ENCODE results near the gene UBL4A. TPM values are rescaled to one million over a fixed set of nuclear protein-coding genes. Genes with fewer than 3 reads are reported as not detected.

UBL4A gene
- total and polyA plus RNA-seq, 2 donors (not counting 3 experiments of a cell fraction or from before 2014, with no cell fraction given): 25.3 to 31.4 TPM

GRCh38 chrX:154508384-154508745, 21.9 kb upstream of the UBL4A start:
- intact Hi-C loops (cut with micrococcal nuclease): no loop called here
- H3K9me1 ChIP-seq (replicated peaks; ENCODE audit: control insufficient read depth, extremely low read depth, insufficient read depth, low read length): no peaks in the 10 kb centered on the region
- H3K9ac ChIP-seq (replicated peaks; ENCODE audit: extremely low read depth, insufficient read depth, low read length): no peak overlapping the region
- no peak overlapping the region for H3K4me2 ChIP-seq (ENCODE audit: insufficient read depth, low read length)
- no peaks in the 10 kb centered on the region for H4K20me1 ChIP-seq (replicated peaks; ENCODE audit: control insufficient read depth, extremely low read depth, insufficient read depth, low read length)
- no peak overlapping the region for H2AFZ ChIP-seq (ENCODE audit: low read depth, low read length)
- dilution Hi-C loops (cut with MboI; ENCODE audit: extremely low pct_ligation_motif_present, low sequenced_read_pairs): no loop called here
- no peaks in the 10 kb centered on the region for H3K79me2 ChIP-seq (ENCODE audit: control insufficient read depth, insufficient read depth, low read length)
- ChIA-PET POLR2A (no interaction called here), CTCF (no interaction called here)
- no peak overlapping the region for H3K27ac ChIP-seq (ENCODE audit: insufficient read depth, low read depth, low read length)
- DNase-seq (ENCODE audit: low read depth, low spot score): no peak
- TF ChIP-seq JUN (IDR thresholded peaks at IDR 0.05; ENCODE audit: borderline replicate concordance, insufficient read depth, insufficient read length, low read depth): no peak
- no peak for TF ChIP-seq POLR2A (IDR thresholded peaks at IDR 0.05; ENCODE audit: low read depth, low read length)
- no peak for FAIRE-seq
- H3K27me3 ChIP-seq (ENCODE audit: control insufficient read depth in 2 of 2, insufficient read depth in 2 of 2, low read length in 2 of 2): no peaks in the 10 kb centered on the region
- H3K4me3 ChIP-seq (replicated peaks in 1 of 3; ENCODE audit: insufficient read depth in 1 of 3, low read depth in 1 of 3, low read length in 3 of 3): no peak overlapping the region
- BruUV-seq (replicated peaks): no TSS peak
- H3K36me3 ChIP-seq (ENCODE audit: control insufficient read depth in 2 of 2, extremely low read depth in 1 of 2, insufficient read depth in 2 of 2, low read length in 2 of 2): no peaks in the 10 kb centered on the region
- H3K9me3 ChIP-seq (replicated peaks; ENCODE audit: control insufficient read depth, insufficient read depth, low read length): no peaks in the 10 kb centered on the region
- peaks cover 6% of the 10 kb centered on the region for H3K4me1 ChIP-seq (ENCODE audit: control insufficient read depth, extremely low read depth, insufficient read depth, low read length)

DNA sequence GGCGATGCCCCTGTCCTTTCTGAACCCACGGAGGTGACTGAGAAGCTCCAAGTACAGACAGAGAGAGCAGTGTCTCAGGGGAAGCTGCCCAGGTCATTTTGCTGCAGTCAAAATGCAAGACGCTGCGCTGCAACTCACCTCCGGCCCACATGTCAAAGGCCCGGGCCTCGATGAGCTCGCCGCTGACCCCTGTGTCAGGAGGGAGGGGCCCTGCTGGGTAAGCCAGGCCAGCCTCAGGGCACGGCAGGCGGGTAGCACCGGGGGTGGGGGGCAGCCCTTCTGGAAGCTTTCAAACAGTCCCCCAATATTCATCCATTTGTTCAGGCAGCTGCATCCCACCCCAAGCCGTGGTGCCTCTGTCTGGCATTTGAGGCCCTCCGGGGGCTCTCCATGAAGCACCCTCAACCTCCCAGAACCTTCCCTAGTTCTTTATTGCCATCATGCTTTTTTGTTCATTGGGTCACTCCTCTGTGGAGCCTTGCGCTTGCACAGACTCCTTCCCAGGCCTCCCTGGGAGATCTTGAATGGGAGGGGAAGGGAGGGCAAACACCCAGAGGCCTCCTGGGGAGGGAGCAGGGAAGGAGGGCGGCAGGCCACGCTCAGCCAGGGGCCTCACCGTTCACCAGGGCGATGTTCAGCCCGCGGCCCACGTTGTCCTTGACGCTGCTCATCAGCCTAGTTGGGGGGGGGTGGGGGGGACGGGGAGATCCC, 21.4 kb upstream of the UBL4A start:
- dilution Hi-C loops (cut with MboI; ENCODE audit: extremely low pct_ligation_motif_present, low sequenced_read_pairs): no loop called here
- CTCF ChIA-PET: no interaction called here

More for the DNA sequence above, 21.4 kb upstream of the UBL4A start:
- H3K36me3 ChIP-seq (ENCODE audit: control insufficient read depth in 2 of 2, extremely low read depth in 1 of 2, insufficient read depth in 2 of 2, low read length in 2 of 2): no peaks in the 10 kb centered on the region
- FAIRE-seq (no peak), DNase-seq (ENCODE audit: low read depth, low spot score) (no peak)
- H3K27ac ChIP-seq (ENCODE audit: insufficient read depth, low read depth, low read length): no peak overlapping the region
- no TSS peak for BruUV-seq (replicated peaks)
- no peak overlapping the region for H2AFZ ChIP-seq (ENCODE audit: low read depth, low read length)
- no peaks in the 10 kb centered on the region for H4K20me1 ChIP-seq (replicated peaks; ENCODE audit: control insufficient read depth, extremely low read depth, insufficient read depth, low read length)
- intact Hi-C loops (cut with micrococcal nuclease): no loop called here
- H3K27me3 ChIP-seq (ENCODE audit: control insufficient read depth in 2 of 2, insufficient read depth in 2 of 2, low read length in 2 of 2): no peaks in the 10 kb centered on the region
- no peaks in the 10 kb centered on the region for H3K9me1 ChIP-seq (replicated peaks; ENCODE audit: control insufficient read depth, extremely low read depth, insufficient read depth, low read length)
- no peak overlapping the region for H3K4me2 ChIP-seq (ENCODE audit: insufficient read depth, low read length)
- H3K79me2 ChIP-seq (ENCODE audit: control insufficient read depth, insufficient read depth, low read length): no peaks in the 10 kb centered on the region
- POLR2A ChIA-PET: no interaction called here
- no peak overlapping the region for H3K4me3 ChIP-seq (replicated peaks in 1 of 3; ENCODE audit: insufficient read depth in 1 of 3, low read depth in 1 of 3, low read length in 3 of 3)
- H3K4me1 ChIP-seq (ENCODE audit: control insufficient read depth, extremely low read depth, insufficient read depth, low read length): peaks cover 6% of the 10 kb centered on the region
- TF ChIP-seq POLR2AphosphoS5 (IDR thresholded peaks at IDR 0.05; ENCODE audit: insufficient read depth, low read depth, low read length) (no peak), FOS (IDR thresholded peaks at IDR 0.05; ENCODE audit: borderline replicate concordance, insufficient read depth, low read length) (no peak), EZH2 (IDR thresholded peaks at IDR 0.05; ENCODE audit: borderline replicate concordance, low read depth, low read length, severe bottlenecking) (no peak), POLR2A (IDR thresholded peaks at IDR 0.05; ENCODE audit: low read depth, low read length) (no peak), JUN (IDR thresholded peaks at IDR 0.05; ENCODE audit: borderline replicate concordance, insufficient read depth, insufficient read length, low read depth) (no peak), MYC (IDR thresholded peaks at IDR 0.05; ENCODE audit: low read depth, low read length) (no peak), CTCF (IDR thresholded peaks at IDR 0.05; ENCODE audit: extremely low read depth in 1 of 2, insufficient read depth in 1 of 2, low read depth in 1 of 2, low read length in 2 of 2) (no peak), GATA2 (IDR thresholded peaks at IDR 0.05; ENCODE audit: insufficient read depth, insufficient read length, low read depth, low read length) (no peak)
- TF ChIP-seq, protein P1, sequence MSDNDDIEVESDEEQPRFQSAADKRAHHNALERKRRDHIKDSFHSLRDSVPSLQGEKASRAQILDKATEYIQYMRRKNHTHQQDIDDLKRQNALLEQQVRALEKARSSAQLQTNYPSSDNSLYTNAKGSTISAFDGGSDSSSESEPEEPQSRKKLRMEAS (IDR thresholded peaks at IDR 0.05; ENCODE audit: insufficient read depth, insufficient read length): no peak
- H3K9me3 ChIP-seq (replicated peaks; ENCODE audit: control insufficient read depth, insufficient read depth, low read length): no peaks in the 10 kb centered on the region
- H3K9ac ChIP-seq (replicated peaks; ENCODE audit: extremely low read depth, insufficient read depth, low read length): no peak overlapping the region
